ENCODE data around the gene HEXD.

DNA sequence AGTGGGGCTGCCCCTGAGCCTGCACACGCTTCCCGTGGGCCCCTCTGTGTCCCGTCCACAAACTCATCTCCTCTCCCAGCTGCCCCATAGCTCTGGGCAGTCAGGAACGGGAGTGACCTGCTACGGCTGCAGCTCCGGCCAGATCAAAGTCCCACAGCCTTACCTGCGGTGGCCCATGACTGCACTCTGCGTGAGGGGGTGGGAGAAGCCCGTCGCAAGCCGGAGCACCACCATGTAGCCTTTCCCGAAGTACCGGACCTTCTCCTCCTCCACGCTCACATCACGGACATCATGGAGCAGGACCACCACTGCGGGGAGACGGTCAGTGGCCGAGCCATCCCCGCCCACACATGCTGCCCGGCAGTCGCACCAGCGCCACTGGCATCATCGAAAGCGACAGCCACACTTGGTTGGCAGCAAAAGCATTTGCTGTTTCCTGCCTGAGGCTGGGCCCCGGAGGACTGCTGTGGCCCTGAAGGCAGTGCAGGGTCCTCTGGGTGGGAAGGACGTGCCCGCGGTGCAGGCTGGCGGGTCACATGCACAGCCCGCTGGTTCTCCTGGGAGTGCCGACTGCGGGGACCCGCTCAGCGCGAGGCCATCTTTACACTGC is 26.2 kb downstream of the HEXD start:
- TF ChIP-seq, protein P1, sequence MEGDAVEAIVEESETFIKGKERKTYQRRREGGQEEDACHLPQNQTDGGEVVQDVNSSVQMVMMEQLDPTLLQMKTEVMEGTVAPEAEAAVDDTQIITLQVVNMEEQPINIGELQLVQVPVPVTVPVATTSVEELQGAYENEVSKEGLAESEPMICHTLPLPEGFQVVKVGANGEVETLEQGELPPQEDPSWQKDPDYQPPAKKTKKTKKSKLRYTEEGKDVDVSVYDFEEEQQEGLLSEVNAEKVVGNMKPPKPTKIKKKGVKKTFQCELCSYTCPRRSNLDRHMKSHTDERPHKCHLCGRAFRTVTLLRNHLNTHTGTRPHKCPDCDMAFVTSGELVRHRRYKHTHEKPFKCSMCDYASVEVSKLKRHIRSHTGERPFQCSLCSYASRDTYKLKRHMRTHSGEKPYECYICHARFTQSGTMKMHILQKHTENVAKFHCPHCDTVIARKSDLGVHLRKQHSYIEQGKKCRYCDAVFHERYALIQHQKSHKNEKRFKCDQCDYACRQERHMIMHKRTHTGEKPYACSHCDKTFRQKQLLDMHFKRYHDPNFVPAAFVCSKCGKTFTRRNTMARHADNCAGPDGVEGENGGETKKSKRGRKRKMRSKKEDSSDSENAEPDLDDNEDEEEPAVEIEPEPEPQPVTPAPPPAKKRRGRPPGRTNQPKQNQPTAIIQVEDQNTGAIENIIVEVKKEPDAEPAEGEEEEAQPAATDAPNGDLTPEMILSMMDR (tag by site-specific recombination; IDR thresholded peaks at IDR 0.05): no peak
- no peak for TF ChIP-seq GLI2 (tag by site-specific recombination; IDR thresholded peaks at IDR 0.05; ENCODE audit: borderline replicate concordance, low read depth)
- TF ChIP-seq ZNF639 (tag by site-specific recombination; IDR thresholded peaks at IDR 0.05): no peak
- no peak for TF ChIP-seq ZNF19 (tag by site-specific recombination; IDR thresholded peaks at IDR 0.05; ENCODE audit: low read depth)
- no peak for TF ChIP-seq REST (tag by site-specific recombination; IDR thresholded peaks at IDR 0.05)
- no peak for TF ChIP-seq ZNF843 (tag by site-specific recombination; IDR thresholded peaks at IDR 0.05)
- TF ChIP-seq ZNF114 (tag by site-specific recombination; IDR thresholded peaks at IDR 0.05): no peak
